ENCODE results near the gene SAFB2.

Gene SAFB2

DNA sequence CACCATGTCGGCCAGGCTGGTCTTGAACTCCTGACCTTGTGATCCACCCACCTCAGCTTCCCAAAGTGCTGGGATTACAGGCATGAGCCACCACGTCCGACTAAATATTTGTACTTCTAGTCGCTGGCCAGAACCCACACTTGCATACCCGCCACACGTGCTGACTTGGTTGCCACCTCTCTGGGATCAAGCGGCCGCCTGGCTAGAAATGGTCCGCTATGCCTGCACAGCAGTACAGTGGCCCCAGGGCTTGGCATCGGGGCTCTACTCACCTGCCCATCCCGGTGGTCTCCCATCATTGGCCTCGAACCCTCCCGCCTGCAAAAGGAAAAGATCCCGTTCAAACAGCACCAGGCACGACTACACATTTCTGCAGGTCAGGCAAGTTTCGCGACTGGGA, 31.1 kb downstream of the SAFB2 start:
- H3K4me1 ChIP-seq (ENCODE audit: control insufficient read depth, insufficient read depth, low read length): peaks cover 2% of the 10 kb centered on the region
- no peaks in the 10 kb centered on the region for H3K9me3 ChIP-seq (ENCODE audit: control insufficient read depth in 2 of 2, low read length in 2 of 2)
- H3K9ac ChIP-seq (ENCODE audit: low read length in 2 of 2): no peak overlapping the region
- peaks cover 74 to 81% of the 10 kb centered on the region in 2 donors for H3K36me3 ChIP-seq (ENCODE audit: control insufficient read depth in 2 of 2, insufficient read depth in 2 of 2, low read length in 2 of 2)
- H3K4me3 ChIP-seq (ENCODE audit: low read length in 2 of 2): no peak overlapping the region
- H3K27me3 ChIP-seq (ENCODE audit: control insufficient read depth in 1 of 2, insufficient read depth in 2 of 2, low read length in 2 of 2): no peaks in the 10 kb centered on the region
- no peak overlapping the region for H3K27ac ChIP-seq (ENCODE audit: low read length)

DNA sequence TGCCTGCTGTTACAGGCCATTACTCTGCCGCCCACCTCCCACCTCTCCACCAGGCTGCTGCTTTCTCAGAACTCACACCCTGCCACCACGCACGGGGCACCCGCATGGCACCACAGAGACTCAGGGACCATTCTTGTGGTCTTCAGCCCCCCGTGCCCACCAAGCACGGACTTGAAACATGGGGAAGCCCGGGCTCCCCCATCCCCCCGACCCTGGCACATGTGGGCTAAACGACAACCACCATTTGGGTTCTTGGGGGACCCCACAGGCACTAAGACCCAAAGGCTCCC, 31.8 kb downstream of the SAFB2 start:
- H3K27ac ChIP-seq (ENCODE audit: low read length): no peak overlapping the region
- peaks cover 9% of the 10 kb centered on the region for H3K4me1 ChIP-seq (ENCODE audit: control insufficient read depth, insufficient read depth, low read length)
- no peaks in the 10 kb centered on the region for H3K27me3 ChIP-seq (ENCODE audit: control insufficient read depth in 1 of 2, insufficient read depth in 2 of 2, low read length in 2 of 2)
- H3K4me3 ChIP-seq (ENCODE audit: low read length in 2 of 2): no peak overlapping the region
- no peaks in the 10 kb centered on the region for H3K9me3 ChIP-seq (ENCODE audit: control insufficient read depth in 2 of 2, low read length in 2 of 2)
- H3K9ac ChIP-seq (ENCODE audit: low read length in 2 of 2): no peak overlapping the region
- H3K36me3 ChIP-seq (ENCODE audit: control insufficient read depth in 2 of 2, insufficient read depth in 2 of 2, low read length in 2 of 2): peaks cover 72 to 74% of the 10 kb centered on the region in 2 donors

DNA sequence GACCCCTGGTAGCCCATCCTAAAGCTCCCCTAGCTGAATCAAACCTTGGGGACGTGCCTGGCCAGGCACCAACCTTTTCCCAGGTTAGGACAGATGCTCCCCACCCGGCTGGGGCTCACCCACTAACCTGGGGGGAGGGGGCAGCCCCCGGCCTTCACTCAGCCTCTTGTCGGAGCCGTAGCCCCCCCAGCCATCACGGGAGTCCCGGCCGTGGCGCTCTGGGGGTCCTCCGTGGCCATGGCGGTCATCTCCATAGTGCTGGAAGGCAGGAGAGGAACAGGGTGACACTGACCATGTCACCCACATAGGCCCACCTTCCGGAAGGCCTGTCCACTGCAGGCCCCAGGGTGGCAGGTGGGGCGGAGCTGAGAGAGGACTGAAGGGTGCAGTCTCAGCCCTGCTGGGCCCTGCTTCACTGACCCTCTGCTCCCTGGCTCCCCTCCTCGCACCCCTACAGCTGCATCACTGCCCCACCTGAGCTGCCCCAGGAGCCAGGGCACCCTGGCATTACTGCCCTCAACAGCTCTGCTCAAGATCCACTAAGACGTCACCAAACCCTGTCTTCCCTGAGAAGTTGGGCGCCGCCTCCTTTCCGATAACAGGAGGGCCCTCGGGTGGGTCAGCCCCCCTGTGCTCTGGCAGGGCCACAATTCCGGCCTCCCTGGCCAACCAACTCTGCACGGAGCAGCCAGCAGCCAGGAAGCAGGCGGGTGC, 32.3 kb downstream of the SAFB2 start:
- peaks cover 14% of the 10 kb centered on the region for H3K4me1 ChIP-seq (ENCODE audit: control insufficient read depth, insufficient read depth, low read length)

DNA sequence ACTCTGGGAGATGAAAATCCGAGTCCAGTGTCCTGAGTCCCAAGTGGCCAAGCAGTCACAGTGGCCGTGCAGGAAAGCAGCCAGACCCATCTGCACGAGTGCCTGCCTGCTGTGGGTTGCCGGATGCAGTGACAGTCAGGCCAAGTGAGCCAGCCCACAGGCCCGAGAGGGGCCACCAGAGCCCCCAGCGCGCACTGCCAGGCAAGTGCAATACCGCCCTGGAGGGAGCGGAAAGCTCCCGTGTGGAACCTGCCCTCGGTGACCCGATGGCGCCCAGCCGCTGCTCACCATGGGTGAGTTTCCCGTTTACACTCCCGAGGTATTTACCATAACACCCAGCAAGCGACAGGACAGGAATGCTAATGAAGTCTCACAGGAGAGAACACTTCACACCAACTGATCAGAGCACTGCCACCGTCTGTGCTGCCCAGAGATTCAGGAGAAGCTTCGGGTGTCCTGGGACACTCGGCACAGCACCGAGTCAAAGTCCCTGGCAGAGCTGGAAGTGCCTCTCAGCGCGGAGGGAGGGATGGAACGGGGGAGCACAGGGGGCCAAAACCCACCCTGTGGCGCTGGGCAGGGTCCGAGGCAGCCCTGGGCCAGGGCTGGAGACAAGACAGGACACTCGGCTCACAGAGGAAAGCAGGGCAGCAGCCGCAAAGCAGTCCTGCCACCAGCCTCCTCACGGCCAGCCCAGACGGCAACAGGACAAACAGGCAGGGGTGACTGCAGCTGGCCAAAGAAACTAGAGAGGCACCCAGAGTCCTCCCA, 33.5 kb downstream of the SAFB2 start:
- no peaks in the 10 kb centered on the region for H3K9me3 ChIP-seq (ENCODE audit: control insufficient read depth in 2 of 2, low read length in 2 of 2)
- no peak overlapping the region for H3K9ac ChIP-seq (ENCODE audit: low read length in 2 of 2)
- no peak overlapping the region for H3K27ac ChIP-seq (ENCODE audit: low read length)
- H3K4me3 ChIP-seq (ENCODE audit: low read length in 2 of 2): no peak overlapping the region
- no peaks in the 10 kb centered on the region for H3K27me3 ChIP-seq (ENCODE audit: control insufficient read depth in 1 of 2, insufficient read depth in 2 of 2, low read length in 2 of 2)
- H3K36me3 ChIP-seq (ENCODE audit: control insufficient read depth in 2 of 2, insufficient read depth in 2 of 2, low read length in 2 of 2): peaks cover 56 to 57% of the 10 kb centered on the region in 2 donors
- peaks cover 17% of the 10 kb centered on the region for H3K4me1 ChIP-seq (ENCODE audit: control insufficient read depth, insufficient read depth, low read length)

More for the DNA sequence above, 32.3 kb downstream of the SAFB2 start:
- Histone ChIP-seq H3K27ac (ENCODE audit: low read length) (no peak overlapping the region), H3K4me3 (ENCODE audit: low read length in 2 of 2) (no peak overlapping the region), H3K27me3 (ENCODE audit: control insufficient read depth in 1 of 2, insufficient read depth in 2 of 2, low read length in 2 of 2) (no peaks in the 10 kb centered on the region), H3K36me3 (ENCODE audit: control insufficient read depth in 2 of 2, insufficient read depth in 2 of 2, low read length in 2 of 2) (peaks cover 68 to 69% of the 10 kb centered on the region in 2 donors), H3K9me3 (ENCODE audit: control insufficient read depth in 2 of 2, low read length in 2 of 2) (no peaks in the 10 kb centered on the region), H3K9ac (ENCODE audit: low read length in 2 of 2) (no peak overlapping the region)

DNA sequence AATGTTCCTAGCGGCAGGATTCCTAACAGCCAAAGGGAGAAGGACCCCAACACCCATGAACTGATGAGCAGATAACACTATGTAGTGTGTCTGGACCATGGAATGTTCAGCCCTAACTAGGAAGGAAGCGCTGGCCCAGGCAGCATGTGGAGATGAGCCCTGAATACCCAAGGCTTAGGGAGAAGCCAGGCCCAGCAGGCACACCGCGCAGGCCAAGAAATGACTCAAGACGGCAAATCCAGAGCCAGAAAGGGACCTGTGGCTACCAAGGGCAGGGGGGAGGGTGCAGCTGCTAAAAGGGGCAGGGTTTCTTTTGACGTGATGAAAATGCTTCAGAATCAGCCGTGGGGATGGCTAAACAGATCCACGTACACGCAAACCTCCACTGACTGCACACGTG, 34.1 kb downstream of the SAFB2 start:
- H3K27me3 ChIP-seq (ENCODE audit: control insufficient read depth in 1 of 2, insufficient read depth in 2 of 2, low read length in 2 of 2): no peaks in the 10 kb centered on the region
- H3K27ac ChIP-seq (ENCODE audit: low read length): no peak overlapping the region
- H3K36me3 ChIP-seq (ENCODE audit: control insufficient read depth in 2 of 2, insufficient read depth in 2 of 2, low read length in 2 of 2): peaks cover 50 to 51% of the 10 kb centered on the region in 2 donors
- H3K4me1 ChIP-seq (ENCODE audit: control insufficient read depth, insufficient read depth, low read length): peaks cover 17% of the 10 kb centered on the region
- H3K4me3 ChIP-seq (ENCODE audit: low read length in 2 of 2): no peak overlapping the region
- H3K9ac ChIP-seq (ENCODE audit: low read length in 2 of 2): no peak overlapping the region
- H3K9me3 ChIP-seq (ENCODE audit: control insufficient read depth in 2 of 2, low read length in 2 of 2): no peaks in the 10 kb centered on the region

DNA sequence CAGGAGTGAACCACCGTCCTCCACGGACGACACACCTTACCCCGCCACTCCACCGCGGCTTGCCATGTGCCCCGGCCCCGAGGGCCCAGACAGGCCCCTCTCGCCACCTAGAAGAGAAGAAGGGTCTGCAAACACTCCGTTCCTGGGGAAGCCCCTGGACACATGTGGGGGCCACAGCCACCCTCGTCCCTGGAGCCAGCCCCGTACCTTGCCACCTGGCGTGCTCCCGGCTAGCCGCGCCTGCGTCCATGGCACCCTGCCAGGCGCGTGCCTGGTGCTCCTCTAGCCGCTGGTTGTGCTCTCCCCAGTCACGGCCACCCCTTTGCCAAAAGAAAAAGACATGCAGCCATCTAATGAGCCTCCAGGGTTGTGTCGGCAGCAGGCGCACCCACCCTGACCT, 34.9 kb downstream of the SAFB2 start:
- H3K27me3 ChIP-seq (ENCODE audit: control insufficient read depth in 1 of 2, insufficient read depth in 2 of 2, low read length in 2 of 2): no peaks in the 10 kb centered on the region
- no peak overlapping the region for H3K9ac ChIP-seq (ENCODE audit: low read length in 2 of 2)
- H3K36me3 ChIP-seq (ENCODE audit: control insufficient read depth in 2 of 2, insufficient read depth in 2 of 2, low read length in 2 of 2): peaks cover 42 to 44% of the 10 kb centered on the region in 2 donors
- no peak overlapping the region for H3K27ac ChIP-seq (ENCODE audit: low read length)
- peaks cover 17% of the 10 kb centered on the region for H3K4me1 ChIP-seq (ENCODE audit: control insufficient read depth, insufficient read depth, low read length)
- H3K4me3 ChIP-seq (ENCODE audit: low read length in 2 of 2): no peak overlapping the region
- H3K9me3 ChIP-seq (ENCODE audit: control insufficient read depth in 2 of 2, low read length in 2 of 2): no peaks in the 10 kb centered on the region

DNA sequence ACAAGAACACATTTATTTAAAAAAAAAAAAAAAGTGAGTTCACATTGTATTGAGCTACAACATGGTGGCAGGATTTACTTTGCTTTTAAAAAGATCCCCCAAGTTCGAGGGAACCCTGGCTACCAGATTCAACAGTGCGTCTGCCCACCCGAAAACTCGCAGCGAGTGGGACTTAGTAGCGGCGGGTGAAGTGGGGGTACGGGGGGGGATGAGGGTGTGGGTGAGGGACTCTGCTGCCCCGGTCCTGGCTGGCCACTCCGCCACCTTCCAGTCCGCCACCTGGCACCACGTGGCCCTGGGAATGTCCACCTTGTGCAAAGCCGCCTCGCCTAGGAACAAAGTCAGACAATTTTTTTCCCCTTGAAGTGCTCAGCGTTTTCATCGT, 35.5 kb downstream of the SAFB2 start:
- Histone ChIP-seq H3K36me3 (ENCODE audit: control insufficient read depth in 2 of 2, insufficient read depth in 2 of 2, low read length in 2 of 2) (peaks cover 40 to 42% of the 10 kb centered on the region in 2 donors), H3K4me1 (ENCODE audit: control insufficient read depth, insufficient read depth, low read length) (peaks cover 17% of the 10 kb centered on the region), H3K9me3 (ENCODE audit: control insufficient read depth in 2 of 2, low read length in 2 of 2) (no peaks in the 10 kb centered on the region), H3K4me3 (ENCODE audit: low read length in 2 of 2) (no peak overlapping the region), H3K27ac (ENCODE audit: low read length) (no peak overlapping the region), H3K27me3 (ENCODE audit: control insufficient read depth in 1 of 2, insufficient read depth in 2 of 2, low read length in 2 of 2) (no peaks in the 10 kb centered on the region), H3K9ac (ENCODE audit: low read length in 2 of 2) (no peak overlapping the region)

DNA sequence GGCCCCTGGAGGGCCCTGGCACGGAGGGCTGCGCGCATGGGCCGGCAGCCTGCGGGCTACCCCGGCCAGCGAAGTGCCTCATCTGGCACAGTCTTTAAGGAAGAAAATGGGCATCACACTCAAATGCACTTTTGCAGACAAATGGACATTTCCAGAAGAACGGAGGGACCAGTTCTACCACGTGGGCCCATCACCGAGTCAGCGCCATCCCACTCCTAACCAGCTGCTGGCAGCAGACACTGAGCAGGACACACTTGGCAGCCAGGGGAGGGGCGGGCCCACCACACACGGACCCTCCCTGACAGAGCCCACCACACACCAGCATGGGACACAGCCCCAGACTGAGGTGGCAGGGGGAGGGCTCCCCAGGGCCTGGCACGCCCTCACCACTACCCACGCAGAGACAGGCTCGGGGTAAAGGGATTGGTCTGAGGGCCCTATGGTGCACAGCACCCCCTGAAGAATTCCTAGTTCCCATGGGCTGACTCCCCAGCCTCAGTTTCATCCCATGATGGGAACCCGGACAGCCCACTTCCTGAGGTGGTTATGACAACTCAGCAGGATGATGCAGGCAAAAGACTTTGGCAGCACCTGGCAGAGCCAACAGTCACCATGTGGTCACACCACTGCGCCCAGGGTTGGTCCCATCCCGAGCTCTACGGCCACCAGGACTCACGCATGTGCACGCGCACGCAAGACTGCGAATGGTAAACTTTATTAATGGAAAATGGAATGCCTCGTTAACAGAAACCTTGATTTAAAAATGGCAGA, 36.1 kb downstream of the SAFB2 start:
- peaks cover 17% of the 10 kb centered on the region for H3K4me1 ChIP-seq (ENCODE audit: control insufficient read depth, insufficient read depth, low read length)
- no peaks in the 10 kb centered on the region for H3K27me3 ChIP-seq (ENCODE audit: control insufficient read depth in 1 of 2, insufficient read depth in 2 of 2, low read length in 2 of 2)
- H3K36me3 ChIP-seq (ENCODE audit: control insufficient read depth in 2 of 2, insufficient read depth in 2 of 2, low read length in 2 of 2): peaks cover 36 to 37% of the 10 kb centered on the region in 2 donors
- H3K4me3 ChIP-seq (ENCODE audit: low read length in 2 of 2): peak overlapping the region in 1 of 2 donors; percentile 47
- no peak overlapping the region for H3K9ac ChIP-seq (ENCODE audit: low read length in 2 of 2)
- peak overlapping the region; percentile 75 for H3K27ac ChIP-seq (ENCODE audit: low read length)
- H3K9me3 ChIP-seq (ENCODE audit: control insufficient read depth in 2 of 2, low read length in 2 of 2): no peaks in the 10 kb centered on the region

DNA sequence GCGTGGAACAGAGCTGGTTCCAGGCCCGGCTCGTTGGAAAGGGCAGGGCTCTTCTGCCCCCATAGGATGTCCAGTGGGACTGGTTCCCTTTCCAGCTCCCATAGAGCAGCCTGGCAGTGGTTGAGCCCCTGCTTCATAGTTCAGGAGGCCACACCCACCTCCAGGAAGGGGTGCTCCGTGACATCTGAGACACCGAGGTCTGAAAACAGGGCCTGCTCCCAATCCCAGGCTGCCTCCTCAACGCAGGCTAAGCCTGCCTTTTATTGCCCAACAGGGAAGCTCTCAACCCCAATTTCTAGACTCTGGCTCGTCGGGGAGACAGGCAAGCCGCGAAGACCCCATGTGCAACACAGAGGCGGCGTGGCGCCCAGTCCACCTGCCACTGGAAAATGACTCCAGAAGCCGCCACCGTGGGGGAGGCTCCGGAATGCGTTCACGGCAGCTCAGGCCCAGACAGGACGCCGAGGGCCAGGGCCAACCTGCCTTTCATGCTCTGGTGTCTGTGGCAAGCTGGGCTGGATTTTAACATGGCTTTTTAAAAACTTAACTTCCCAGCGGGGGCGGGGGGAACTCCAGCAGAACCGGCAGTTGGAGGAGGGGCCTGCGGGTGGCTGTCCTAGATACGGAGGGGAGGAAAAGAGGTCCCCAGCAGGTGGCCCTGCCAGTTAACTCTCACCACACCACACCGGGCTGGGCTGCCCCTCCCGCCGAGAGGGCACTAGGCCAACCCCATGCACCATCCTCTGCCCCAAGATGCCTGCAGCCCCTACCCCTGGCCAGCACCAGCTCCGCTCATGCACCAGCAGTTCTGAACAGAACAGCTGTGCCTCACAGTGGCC, 36.9 kb downstream of the SAFB2 start:
- Histone ChIP-seq H3K9ac (ENCODE audit: low read length in 2 of 2) (peak overlapping the region; percentile 42 to 51), H3K36me3 (ENCODE audit: control insufficient read depth in 2 of 2, insufficient read depth in 2 of 2, low read length in 2 of 2) (peaks cover 31 to 36% of the 10 kb centered on the region in 2 donors), H3K27ac (ENCODE audit: low read length) (peak overlapping the region; percentile 75), H3K27me3 (ENCODE audit: control insufficient read depth in 1 of 2, insufficient read depth in 2 of 2, low read length in 2 of 2) (no peaks in the 10 kb centered on the region), H3K9me3 (ENCODE audit: control insufficient read depth in 2 of 2, low read length in 2 of 2) (no peaks in the 10 kb centered on the region), H3K4me3 (ENCODE audit: low read length in 2 of 2) (peak overlapping the region in 1 of 2 donors; percentile 47), H3K4me1 (ENCODE audit: control insufficient read depth, insufficient read depth, low read length) (peaks cover 17% of the 10 kb centered on the region)

DNA sequence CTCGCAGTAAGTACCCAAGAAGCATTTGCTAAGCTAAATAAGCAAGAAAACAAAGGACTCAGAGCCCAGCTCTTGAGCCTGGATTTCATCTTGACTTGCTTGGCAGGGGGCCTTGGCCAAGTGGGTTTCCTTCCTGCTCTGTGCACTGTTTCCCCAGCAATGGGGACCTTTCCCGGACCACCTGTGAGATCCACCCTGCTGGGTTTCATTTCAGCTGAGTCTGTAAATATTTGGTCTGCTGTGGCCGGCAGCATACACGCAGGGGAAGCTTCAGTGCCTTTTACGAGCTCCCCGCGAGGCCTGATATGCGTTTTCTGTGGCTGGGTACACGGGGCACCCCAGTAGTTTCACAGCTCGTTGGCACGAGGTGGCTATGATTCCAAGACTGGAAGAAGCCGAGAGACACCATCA, 42.4 kb downstream of the SAFB2 start:
- Histone ChIP-seq H3K27me3 (ENCODE audit: control insufficient read depth in 1 of 2, insufficient read depth in 2 of 2, low read length in 2 of 2) (no peaks in the 10 kb centered on the region), H3K27ac (ENCODE audit: low read length) (no peak overlapping the region)

More for the DNA sequence above, 42.4 kb downstream of the SAFB2 start:
- no peak overlapping the region for H3K9ac ChIP-seq (ENCODE audit: low read length in 2 of 2)
- H3K4me1 ChIP-seq (ENCODE audit: control insufficient read depth, insufficient read depth, low read length): peaks cover 9% of the 10 kb centered on the region
- peaks cover 3 to 8% of the 10 kb centered on the region in 2 donors for H3K36me3 ChIP-seq (ENCODE audit: control insufficient read depth in 2 of 2, insufficient read depth in 2 of 2, low read length in 2 of 2)
- no peak overlapping the region for H3K4me3 ChIP-seq (ENCODE audit: low read length in 2 of 2)
- H3K9me3 ChIP-seq (ENCODE audit: control insufficient read depth in 2 of 2, low read length in 2 of 2): no peaks in the 10 kb centered on the region

All from stomach smooth muscle (tissue), 2 donors.